ENCODE results near the gene BMI1. TPM values are rescaled to one million over a fixed set of nuclear protein-coding genes. Genes with fewer than 3 reads are reported as not detected.

BMI1 gene
- 81.4 TPM for total RNA-seq

DNA sequence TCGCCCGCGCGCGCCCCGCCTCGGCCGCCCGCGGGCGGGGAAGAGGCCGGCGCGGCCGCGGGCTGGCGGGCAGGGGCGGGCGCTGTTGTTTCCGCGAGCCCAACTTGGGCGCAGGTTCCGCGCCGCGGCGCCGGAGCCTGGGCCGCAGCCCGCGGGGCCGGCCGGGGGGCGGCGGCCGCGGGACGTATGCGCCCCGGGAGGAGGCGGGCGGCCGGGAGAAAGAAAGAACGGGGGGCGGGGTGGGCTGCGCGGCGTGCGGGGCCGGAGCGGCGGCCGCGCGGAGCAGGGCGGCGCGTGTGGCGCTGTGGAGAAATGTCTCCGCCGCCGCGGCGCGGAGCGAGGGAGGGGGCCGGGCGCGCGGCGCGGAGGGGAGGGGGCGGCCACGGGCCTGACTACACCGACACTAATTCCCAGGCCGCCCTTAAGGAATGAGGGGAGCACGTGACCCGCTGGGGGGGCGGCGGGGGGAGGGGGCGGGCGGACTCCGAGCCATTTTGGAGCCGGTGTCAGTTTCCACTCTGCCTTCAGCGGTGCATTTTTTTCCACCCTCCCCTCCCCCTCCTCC, at the start of gene BMI1:
BMI1 (plus strand) TSS at position 509 of the 565 bp plus-strand sequence. CDS start 5,351 bp downstream, outside the sequence.

DNA sequence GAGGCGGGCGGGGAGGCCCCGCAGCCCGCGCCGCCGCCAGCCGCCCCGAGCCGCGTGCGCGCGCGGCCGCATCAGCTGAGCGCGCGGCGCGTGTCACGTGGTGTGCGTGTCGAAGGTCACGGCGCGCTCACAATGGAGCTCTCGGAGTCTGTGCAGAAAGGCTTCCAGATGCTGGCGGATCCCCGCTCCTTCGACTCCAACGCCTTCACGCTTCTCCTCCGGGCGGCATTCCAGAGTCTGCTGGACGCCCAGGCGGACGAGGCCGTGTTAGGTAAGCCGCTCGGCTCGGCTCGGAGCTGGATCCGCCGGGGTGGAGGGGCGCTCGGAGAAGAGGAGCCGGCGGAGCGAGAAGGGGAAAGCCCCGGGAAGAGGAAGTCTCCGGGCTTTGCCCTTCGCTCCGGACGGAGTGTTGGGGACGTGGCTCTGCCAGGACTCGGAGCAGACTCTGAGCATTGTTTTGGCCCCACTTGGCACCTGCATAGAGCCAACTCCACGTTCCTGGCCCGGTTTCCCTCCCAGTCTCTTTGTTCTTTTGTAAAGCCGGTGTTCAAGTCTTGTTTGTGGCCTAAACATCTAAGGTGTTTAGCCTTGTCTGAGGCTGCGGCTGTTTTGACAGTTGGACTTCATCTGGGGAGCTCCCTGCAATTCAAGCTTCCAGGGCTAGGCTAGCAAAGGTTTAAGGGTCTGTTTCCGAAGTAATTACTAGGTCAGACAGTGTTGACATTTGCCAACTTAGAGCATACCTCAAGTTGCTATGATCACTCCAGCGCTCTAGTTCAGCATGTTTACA, 4.4 kb upstream of the BMI1 start, which contains the start of gene COMMD3:
COMMD3 (plus strand) TSS at position 103 of the 790 bp plus-strand sequence; CDS start at position 133, 30 bp downstream.

DNA sequence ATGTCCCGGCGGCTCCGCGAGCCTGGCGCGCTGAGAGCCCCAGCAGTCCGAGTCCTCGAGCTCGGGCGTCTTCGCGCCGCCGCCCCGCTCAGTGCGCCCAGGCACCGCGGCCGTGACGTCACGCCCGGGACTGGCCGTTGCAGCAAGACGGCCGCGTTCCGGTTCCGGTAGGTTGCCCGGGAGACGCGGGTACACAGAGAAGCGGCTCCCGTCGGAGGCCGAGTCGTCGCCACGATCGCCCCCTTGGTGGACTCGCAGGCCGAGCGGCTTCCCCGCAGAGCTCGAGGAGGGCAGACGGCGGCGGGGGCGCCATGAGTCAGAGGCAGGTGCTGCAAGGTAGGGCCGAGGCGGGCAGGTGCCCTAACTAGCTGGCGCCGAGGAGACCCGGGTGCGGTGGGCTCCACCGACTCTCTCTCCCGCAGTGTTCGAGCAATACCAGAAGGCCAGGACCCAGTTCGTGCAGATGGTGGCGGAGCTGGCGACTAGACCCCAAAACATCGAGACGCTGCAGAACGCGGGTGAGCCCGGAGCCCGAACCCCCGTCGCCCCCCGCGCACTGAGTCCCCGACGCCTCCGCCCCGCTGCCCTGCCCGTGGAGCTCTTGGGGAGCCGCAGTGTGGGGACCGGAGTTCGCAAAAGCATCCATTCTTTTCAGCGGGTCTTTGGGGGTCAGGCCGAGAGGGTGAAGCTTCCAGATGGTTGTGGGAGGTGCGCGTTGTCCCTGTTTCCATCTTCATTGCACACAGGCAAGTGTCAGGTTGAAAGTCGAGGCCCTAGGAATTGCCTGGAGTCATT, 24.6 kb downstream of the BMI1 start, which contains the start of gene SPAG6:
SPAG6 (plus strand) TSS at position 196 of the 795 bp plus-strand sequence; CDS start at position 312, 116 bp downstream.

Small RNA genes lying within 50 kb of the gene (small RNA-seq; reads per million reads assigned to genes)
- not detected for gene AL158211.3

Other genes starting within 250 kb of the BMI1 start
- not detected for gene EBLN1, start 103.1 kb upstream of the BMI1 start, total RNA-seq
- gene COMMD3, start 4.7 kb upstream of the BMI1 start, total RNA-seq, result 36.0 TPM
- gene SPAG6, start 24.4 kb downstream of the BMI1 start, total RNA-seq, result 11.1 TPM